Activated naive CD4-positive, alpha-beta T cell treated with anti-CD3 and anti-CD28 coated beads, Interleukin-2, amount 50 U/mL, for 72 hours (primary cell): ENCODE results near the gene ALKAL2. TPM values are rescaled to one million over a fixed set of nuclear protein-coding genes. Genes with fewer than 3 reads are reported as not detected.
A peak's percentile ranks its signal among the peaks of the same experiment; 100 is the strongest.
"Not testable (repeated sequence)": the region's sequence is repeated elsewhere in the genome, so short reads cannot be mapped to it uniquely, and the experiment has no call there.

Source experiments
- ATAC-seq, 2 donors: fragments of 150-1000 bp; cut with Tn5 transposase; 2 replicates each; pipeline ENCODE4 v1.10.0; 2021; ENCODE audit warnings: mild to moderate bottlenecking in 2 of 2, moderate library complexity in 2 of 2
- DNase-seq, 2 donors: peaks; one replicate each; pipeline ENCODE4 v3.0.0; 2021 to 2022; ENCODE audit warnings: low spot score in 2 of 2
- H3K27ac Mint-ChIP-seq, 2 donors: one replicate each; pipeline ENCODE4 v1.8.0; 2022; ENCODE audit warnings: mild to moderate bottlenecking in 2 of 2, mixed read lengths in 2 of 2
- H3K36me3 Mint-ChIP-seq, 2 donors: one replicate each; pipeline ENCODE4 v1.8.0; 2022; ENCODE audit warnings: mixed read lengths in 2 of 2
- H3K9me3 Mint-ChIP-seq, 2 donors: one replicate each; pipeline ENCODE4 v1.8.0; 2022; ENCODE audit warnings: mixed read lengths in 2 of 2
- total RNA-seq, 2 donors: library from RNA; stranded (reverse); gene quantifications; one replicate each; pipeline ENCODE4 v1.2.3, GENCODE V29; 2022

Gene ALKAL2
- total RNA-seq = under 1 TPM in 1 of 2 donors, not detected in 1; 0.95 TPM

GRCh38 chr2:287911-288757 lies at the start of gene ALKAL2:
Gene ALKAL2 (minus strand): TSS chr2:288091. CDS start chr2:287835, 256 bp downstream.
- no peak within 1 kb of the TSS for H3K27ac Mint-ChIP-seq
- no peaks in the 10 kb centered on the region for H3K9me3 Mint-ChIP-seq
- peak in 1 of 2 donors; percentile 21 for ATAC-seq
- DNase-seq = peak in 1 of 2 donors; percentile 10
- H3K36me3 Mint-ChIP-seq = peaks cover 0 to 9% of the 10 kb centered on the region in 2 donors

- not testable (repeated sequence) for ATAC-seq, DNase-seq, H3K27ac Mint-ChIP-seq
- Mint-ChIP-seq H3K9me3 (peaks cover 22 to 37% of the 10 kb centered on the region in 2 donors), H3K36me3 (peaks cover 30 to 33% of the 10 kb centered on the region in 2 donors)
Measured at GRCh38 chr2:336949-337348, 49.1 kb upstream of the ALKAL2 start.

GRCh38 chr2:336360-336759 lies 48.5 kb upstream of the ALKAL2 start:
- DNase-seq (no peak), ATAC-seq (no peak)
- Mint-ChIP-seq H3K36me3 (peaks cover 30 to 33% of the 10 kb centered on the region in 2 donors), H3K27ac (no peak overlapping the region), H3K9me3 (peaks cover 22 to 37% of the 10 kb centered on the region in 2 donors)

GRCh38 chr2:332592-332991 lies 44.7 kb upstream of the ALKAL2 start:
- Mint-ChIP-seq H3K36me3 (peaks cover 28 to 30% of the 10 kb centered on the region in 2 donors), H3K9me3 (peaks cover 25 to 32% of the 10 kb centered on the region in 2 donors), H3K27ac (no peak overlapping the region)
- ATAC-seq = no peak
- DNase-seq = no peak

- H3K27ac Mint-ChIP-seq = no peak overlapping the region
- no peak for ATAC-seq
- peaks cover 19 to 24% of the 10 kb centered on the region in 2 donors for H3K9me3 Mint-ChIP-seq
- peaks cover 14 to 23% of the 10 kb centered on the region in 2 donors for H3K36me3 Mint-ChIP-seq
- DNase-seq = no peak
Measured at GRCh38 chr2:328761-329160, 40.9 kb upstream of the ALKAL2 start.

- Mint-ChIP-seq H3K27ac (no peak overlapping the region), H3K36me3 (peaks cover 19% of the 10 kb centered on the region in 2 donors), H3K9me3 (peaks cover 19 to 24% of the 10 kb centered on the region in 2 donors)
- ATAC-seq = no peak
- no peak for DNase-seq
Measured at GRCh38 chr2:323035-323434, 35.1 kb upstream of the ALKAL2 start.

GRCh38 chr2:322326-322725 lies 34.4 kb upstream of the ALKAL2 start:
- DNase-seq = no peak
- H3K36me3 Mint-ChIP-seq = peaks cover 12 to 13% of the 10 kb centered on the region in 2 donors
- no peak overlapping the region for H3K27ac Mint-ChIP-seq
- H3K9me3 Mint-ChIP-seq = peaks cover 14 to 17% of the 10 kb centered on the region in 2 donors
- no peak for ATAC-seq

- Mint-ChIP-seq H3K27ac (no peak overlapping the region), H3K9me3 (peaks cover 8 to 9% of the 10 kb centered on the region in 2 donors), H3K36me3 (peaks cover 6 to 9% of the 10 kb centered on the region in 2 donors)
- ATAC-seq (no peak), DNase-seq (no peak)
Measured at GRCh38 chr2:320561-320960, 32.7 kb upstream of the ALKAL2 start.

- ATAC-seq = no peak
- Mint-ChIP-seq H3K36me3 (peaks cover 6 to 9% of the 10 kb centered on the region in 2 donors), H3K9me3 (peaks cover 8 to 9% of the 10 kb centered on the region in 2 donors), H3K27ac (peak overlapping the region; percentile 81 to 97)
- DNase-seq = no peak
Measured at GRCh38 chr2:319059-319600, 31.2 kb upstream of the ALKAL2 start.

GRCh38 chr2:317501-318424 lies 29.9 kb upstream of the ALKAL2 start:
- Mint-ChIP-seq H3K36me3 (peaks cover 6 to 9% of the 10 kb centered on the region in 2 donors), H3K9me3 (peaks cover 8 to 9% of the 10 kb centered on the region in 2 donors), H3K27ac (peak overlapping the region; percentile 81 to 97)
- peak in 1 of 2 donors; percentile 14 for DNase-seq
- peak; percentile 86 to 90 for ATAC-seq

- Mint-ChIP-seq H3K9me3 (peaks cover 8 to 9% of the 10 kb centered on the region in 2 donors), H3K36me3 (peaks cover 6 to 9% of the 10 kb centered on the region in 2 donors), H3K27ac (no peak overlapping the region)
- DNase-seq = no peak
- ATAC-seq = no peak
Measured at GRCh38 chr2:316381-316780, 28.5 kb upstream of the ALKAL2 start.

GRCh38 chr2:315925-316324 lies 28.0 kb upstream of the ALKAL2 start:
- not testable (repeated sequence) for H3K9me3 Mint-ChIP-seq, DNase-seq, H3K27ac Mint-ChIP-seq, H3K36me3 Mint-ChIP-seq, ATAC-seq

- DNase-seq (no peak), ATAC-seq (no peak)
- peaks cover 8 to 9% of the 10 kb centered on the region in 2 donors for H3K9me3 Mint-ChIP-seq
- H3K36me3 Mint-ChIP-seq = peaks cover 6 to 9% of the 10 kb centered on the region in 2 donors
- H3K27ac Mint-ChIP-seq = no peak overlapping the region
Measured at GRCh38 chr2:314561-315336, 26.9 kb upstream of the ALKAL2 start.

- peaks cover 6 to 9% of the 10 kb centered on the region in 2 donors for H3K36me3 Mint-ChIP-seq
- H3K9me3 Mint-ChIP-seq = peaks cover 6 to 8% of the 10 kb centered on the region in 2 donors
- H3K27ac Mint-ChIP-seq = no peak overlapping the region
- DNase-seq (no peak), ATAC-seq (no peak)
Measured at GRCh38 chr2:313991-314390, 26.1 kb upstream of the ALKAL2 start.

GRCh38 chr2:310994-311393 lies 23.1 kb upstream of the ALKAL2 start:
- Mint-ChIP-seq H3K9me3 (no peaks in the 10 kb centered on the region), H3K36me3 (no peaks in the 10 kb centered on the region), H3K27ac (no peak overlapping the region)
- DNase-seq (no peak), ATAC-seq (no peak)

- H3K36me3 Mint-ChIP-seq = no peaks in the 10 kb centered on the region
- no peak overlapping the region for H3K27ac Mint-ChIP-seq
- no peaks in the 10 kb centered on the region for H3K9me3 Mint-ChIP-seq
- no peak for ATAC-seq
- DNase-seq = no peak
Measured at GRCh38 chr2:309954-310510, 22.1 kb upstream of the ALKAL2 start.
